ENCODE data around the gene RTEL1.

RTEL1 gene

DNA sequence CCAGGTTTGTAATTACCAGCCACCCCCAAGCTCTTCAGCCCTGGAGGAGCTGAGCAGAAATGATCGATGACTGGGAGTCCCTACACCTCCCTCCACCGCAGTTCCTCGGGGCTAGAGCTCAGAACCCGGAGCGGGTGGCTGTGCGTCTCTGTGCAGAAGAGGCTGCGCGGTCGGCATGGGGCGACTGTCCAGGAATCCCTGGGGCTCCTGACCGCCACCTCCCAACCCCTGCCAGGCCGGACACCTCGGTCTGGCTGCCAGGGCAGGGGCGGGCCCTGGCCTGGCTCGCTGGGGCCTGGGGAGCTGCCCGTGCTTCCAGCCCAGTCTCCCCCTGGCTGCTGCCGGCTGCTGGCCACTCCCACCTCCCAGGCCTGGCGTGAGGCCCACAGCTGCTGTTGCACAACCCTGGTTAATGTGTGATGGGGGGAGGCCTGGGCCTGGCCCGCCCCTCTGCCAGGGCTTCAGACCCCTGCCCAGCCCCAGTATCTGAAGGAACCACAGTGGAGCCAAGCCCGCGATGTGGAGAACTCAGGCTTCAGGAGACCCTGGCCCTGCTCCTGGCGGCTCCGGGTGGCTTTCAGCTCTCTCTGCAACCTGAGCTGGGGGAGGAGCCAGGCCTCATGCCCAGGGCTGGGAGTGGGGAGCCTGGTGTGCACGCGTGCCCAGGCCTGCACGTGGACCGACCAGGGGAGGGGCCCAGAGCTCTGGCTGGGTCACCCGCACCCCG, 82.7 kb downstream of the RTEL1 start:
- DNase-seq (ENCODE audit: low read depth) = no peak

DNA sequence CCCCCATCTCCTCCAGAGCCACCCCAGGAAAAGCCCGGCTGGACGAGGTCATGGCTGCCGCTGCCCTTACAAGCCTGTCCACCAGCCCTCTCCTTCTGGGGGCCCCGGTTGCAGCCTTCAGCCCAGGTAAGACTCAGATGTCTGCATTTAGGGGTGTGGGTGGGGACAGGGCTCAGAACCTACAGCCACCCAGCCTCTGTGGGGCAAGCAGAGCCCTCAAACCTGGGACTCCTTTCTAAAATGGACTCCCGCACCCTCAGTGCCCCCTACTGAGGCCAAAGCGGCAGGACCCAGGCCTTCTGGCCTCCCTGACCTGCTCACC, 83.2 kb downstream of the RTEL1 start:
- DNase-seq (ENCODE audit: low read depth) = no peak

DNA sequence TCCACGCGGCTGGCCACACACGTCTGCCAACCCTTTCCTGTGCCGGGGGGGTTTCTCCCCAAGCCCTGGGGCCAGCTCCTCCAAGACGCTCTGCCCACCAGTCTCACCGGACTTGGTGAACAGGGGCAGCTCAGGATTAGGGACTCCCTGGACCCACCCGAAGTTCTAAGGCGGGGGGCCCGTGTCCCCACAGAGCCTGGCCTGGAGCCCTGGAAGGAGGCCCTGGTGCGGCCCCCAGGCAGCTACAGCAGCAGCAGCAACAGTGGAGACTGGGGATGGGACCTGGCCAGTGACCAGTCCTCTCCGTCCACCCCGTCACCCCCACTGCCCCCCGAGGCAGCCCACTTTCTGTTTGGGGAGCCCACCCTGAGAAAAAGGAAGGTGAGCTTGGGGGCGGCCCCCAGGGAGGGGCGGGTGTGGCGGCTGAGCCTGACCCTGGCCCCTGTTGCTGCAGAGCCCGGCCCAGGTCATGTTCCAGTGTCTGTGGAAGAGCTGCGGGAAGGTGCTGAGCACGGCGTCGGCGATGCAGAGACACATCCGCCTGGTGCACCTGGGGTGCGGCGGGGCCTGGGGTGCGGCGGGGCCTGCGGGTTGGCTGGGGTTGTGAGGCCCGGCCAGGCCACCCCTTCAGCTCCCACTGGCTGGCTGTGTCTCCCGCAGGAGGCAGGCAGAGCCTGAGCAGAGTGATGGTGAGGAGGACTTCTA, 83.7 kb downstream of the RTEL1 start:
- DNase-seq (ENCODE audit: low read depth) = no peak

GRCh38 chr20:63742381-63743024, 84.4 kb downstream of the RTEL1 start:
- no peak for DNase-seq (ENCODE audit: low read depth)

GRCh38 chr20:63743210-63743970, 85.3 kb downstream of the RTEL1 start:
- DNase-seq (ENCODE audit: low read depth) = no peak

DNA sequence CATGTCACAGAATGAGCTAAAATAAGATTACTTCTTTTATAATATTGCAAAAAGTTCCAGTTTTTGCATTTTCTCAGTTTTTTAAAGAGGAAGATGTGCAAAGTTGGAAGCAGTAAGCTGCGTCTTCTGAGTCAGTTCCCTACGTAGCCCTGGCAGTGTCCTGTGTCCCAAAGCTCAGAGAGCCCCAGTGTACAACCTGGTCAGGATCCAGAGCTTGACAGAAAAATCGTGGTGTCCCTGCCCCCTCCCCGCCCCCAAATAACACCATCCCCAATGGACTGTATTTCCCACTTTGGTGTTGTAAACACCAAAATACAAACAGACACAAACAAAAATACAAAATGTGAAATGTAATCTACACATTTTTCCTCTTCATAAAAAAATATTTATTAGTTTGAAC, 86.0 kb downstream of the RTEL1 start:
- DNase-seq (ENCODE audit: low read depth) = no peak

- no peak for DNase-seq (ENCODE audit: low read depth)
Observed at GRCh38 chr20:63744574-63745423, 86.7 kb downstream of the RTEL1 start.

- no peak for DNase-seq (ENCODE audit: low read depth)
Observed at GRCh38 chr20:63745424-63745805, 87.3 kb downstream of the RTEL1 start.
